Cardiac septum (tissue), 1 donor: ENCODE data around the gene SYNGR1. TPM values are rescaled to one million over a fixed set of nuclear protein-coding genes. Genes with fewer than 3 reads are reported as not detected.
"Not testable (repeated sequence)": the region's sequence is repeated elsewhere in the genome, so short reads cannot be mapped to it uniquely, and the experiment has no call there.

Experiments
- DNase-seq: peaks from one replicate; pipeline ENCODE4 v3.0.0-alpha.2; 2020; ENCODE audit warnings: low spot score
- intact Hi-C: fragments of 100-400 bp; cut with DNase I; formaldehyde crosslinking; loops from one replicate; pipeline ENCODE4 v1.14.0; 2022
- total RNA-seq: library from RNA; stranded (reverse); fragmentation: NEBNext Ultra II Directional; extraction: Animal tissue kit (Norgen Biotek cat#: 25700); gene quantifications from one replicate; pipeline ENCODE4 v1.2.1, GENCODE V29; 2021
- donor health status: DM: no; HTN: no; CAD: no.

The SYNGR1 gene
- total RNA-seq, 1 donor from 2014 or later, result 41.1 TPM

DNA sequence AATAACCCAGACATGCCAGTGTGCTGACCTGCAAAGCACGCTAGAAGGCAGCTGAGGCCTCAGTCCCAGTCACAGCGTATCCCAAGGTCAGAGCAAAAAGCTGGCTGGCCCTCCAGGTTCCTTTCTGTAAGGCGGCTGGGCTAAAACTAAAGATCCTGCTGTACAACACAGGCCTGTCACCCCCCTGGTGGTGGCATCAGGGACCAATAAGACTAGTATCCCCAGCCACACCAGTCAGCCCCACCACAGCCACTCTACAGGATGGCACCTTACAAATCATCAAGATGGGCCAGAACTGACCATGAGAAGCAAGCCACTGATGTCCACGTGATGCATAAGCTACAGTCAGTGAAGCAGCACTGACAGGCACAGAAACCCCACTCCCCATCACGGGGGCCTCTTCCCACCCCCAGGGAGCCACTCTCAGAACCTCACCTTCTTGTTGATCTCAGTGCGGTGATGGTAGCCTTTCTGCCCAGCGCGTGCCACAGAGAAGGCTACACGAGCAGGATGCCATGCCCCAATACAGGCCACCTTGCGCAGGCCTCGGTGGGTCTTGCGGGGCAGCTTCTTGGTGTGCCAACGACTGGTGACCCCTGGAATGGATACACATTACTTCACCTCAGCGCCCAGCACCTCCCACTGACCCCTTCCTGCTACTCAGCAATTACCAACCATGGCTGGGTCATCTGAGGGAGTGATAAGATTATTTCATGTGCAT is 35.4 kb upstream of the SYNGR1 start:
- no peak for DNase-seq
- intact Hi-C loops, result loop anchor here (5.0 to 10.0 kb wide), 2 partner anchors 77 to 300 kb away; partner anchors contain the start of gene APOBEC3C

GRCh38 chr22:39315389-39315788 is 34.4 kb upstream of the SYNGR1 start:
- no peak for DNase-seq

DNA sequence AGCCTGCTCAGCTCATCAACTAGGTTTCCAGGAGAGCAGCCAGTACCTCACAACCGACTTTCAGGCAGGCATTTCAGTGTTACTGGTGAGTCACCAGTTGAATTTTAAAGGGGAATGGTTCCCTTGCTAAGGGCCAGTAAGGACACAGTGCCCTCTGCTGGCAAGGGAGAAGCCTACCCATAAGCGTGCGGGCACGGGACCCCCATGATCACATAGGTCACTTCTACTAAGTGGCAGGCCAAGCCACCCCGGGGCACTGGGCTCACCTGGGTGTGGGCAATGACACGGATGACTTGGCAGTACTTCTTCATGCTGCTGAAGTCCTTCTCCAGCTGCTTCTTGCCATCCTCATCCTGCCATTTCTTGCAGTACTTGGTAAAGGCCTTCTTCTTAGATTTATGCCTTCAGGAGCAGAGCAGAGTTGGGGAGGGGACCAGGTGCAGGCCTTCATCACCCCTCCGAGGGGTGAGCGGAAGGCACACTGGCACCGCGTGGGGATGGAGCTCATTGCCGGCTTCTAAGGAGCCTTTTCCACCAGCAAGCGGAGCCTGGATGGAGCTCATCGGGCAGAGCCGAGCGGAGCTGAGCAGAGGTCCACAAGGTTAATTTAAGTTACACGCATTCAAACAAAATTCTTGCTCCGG is 33.2 kb upstream of the SYNGR1 start:
- peak; percentile 84 for DNase-seq
- intact Hi-C loops, result loop anchor here (1.0 to 10.0 kb wide), 3 partner anchors 146 to 302 kb away; partner anchors contain the start of genes APOBEC3C and ATF4

More at GRCh38 chr22:39315389-39315788, 34.4 kb upstream of the SYNGR1 start:
- intact Hi-C loops, result loop anchor here (5.0 to 10.0 kb wide), 2 partner anchors 207 to 301 kb away; partner anchors contain the start of genes APOBEC3C and ATF4

DNA sequence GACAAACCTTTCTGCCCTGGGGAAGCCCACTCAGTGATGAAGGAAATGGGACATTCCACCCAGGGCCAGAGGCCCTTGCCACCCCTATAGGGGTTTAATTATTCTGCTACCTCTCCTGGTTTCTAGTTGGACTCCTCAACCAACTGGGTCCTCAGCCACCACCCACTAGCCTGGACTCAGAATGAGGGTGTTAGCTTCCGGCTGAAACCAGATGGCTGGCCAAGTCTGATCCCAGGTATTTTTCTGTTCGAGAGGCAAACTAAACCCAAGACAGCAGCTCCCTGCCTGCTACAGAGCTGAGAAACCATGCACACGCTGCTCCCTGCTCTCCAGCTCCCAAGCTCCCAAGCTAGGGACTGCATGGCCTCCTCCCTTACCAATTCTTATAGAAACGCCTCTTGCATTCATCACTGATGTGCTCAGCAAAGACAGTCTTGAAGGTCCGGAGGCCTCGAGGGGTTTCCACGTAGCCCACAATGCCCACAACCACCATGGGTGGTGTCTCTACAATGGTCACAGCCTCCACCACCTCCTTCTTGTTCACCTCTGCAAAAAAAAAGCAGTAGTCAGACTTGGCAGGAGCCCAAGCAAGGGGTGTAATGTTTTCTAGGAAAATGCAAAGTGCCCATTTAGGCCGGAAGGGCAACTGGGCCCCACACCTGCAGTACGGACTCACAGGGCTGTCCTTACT is 32.6 kb upstream of the SYNGR1 start:
- intact Hi-C loops, result loop anchor here (5.0 to 10.0 kb wide), 2 partner anchors 205 to 302 kb away; partner anchors contain the start of genes APOBEC3C and ATF4
- no peak for DNase-seq

DNA sequence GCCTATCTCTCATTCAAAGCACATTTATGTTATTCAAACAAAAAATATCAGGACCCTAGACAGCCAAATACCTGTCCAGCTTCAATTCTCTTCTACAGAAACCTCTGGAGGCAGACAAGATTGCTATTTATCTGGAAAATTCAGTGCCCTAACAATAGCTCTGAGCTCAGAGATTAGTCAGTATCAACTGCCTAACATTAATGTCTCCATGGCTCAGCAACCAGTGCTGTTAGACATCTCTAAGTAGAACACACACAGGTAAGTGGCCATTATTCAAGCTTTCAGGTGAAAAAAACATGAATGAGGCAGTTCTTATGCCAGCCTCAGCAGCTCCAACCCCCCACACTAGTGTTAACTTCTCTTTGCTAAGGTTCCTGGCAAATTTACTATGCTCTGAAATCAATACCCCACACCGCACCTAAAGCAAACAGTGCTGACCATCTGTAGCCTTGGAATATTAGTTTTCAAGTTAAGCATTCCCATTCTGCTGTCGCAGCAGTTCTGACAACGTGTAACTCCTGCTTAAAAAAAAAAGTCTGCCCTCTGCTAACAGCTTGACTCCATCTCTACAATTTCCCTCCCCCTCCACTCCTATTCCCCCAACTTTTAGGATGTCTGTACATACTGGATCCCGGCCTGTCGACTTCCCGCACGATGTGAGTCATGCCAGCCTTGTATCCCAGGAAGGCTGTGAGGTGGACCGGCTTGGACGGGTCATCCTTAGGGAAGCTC is 31.9 kb upstream of the SYNGR1 start:
- intact Hi-C loops, result loop anchor here (2.0 to 10.0 kb wide), 3 partner anchors 204 to 445 kb away; partner anchors contain the start of genes APOBEC3C, ATF4 and CBX6
- DNase-seq, result no peak

DNA sequence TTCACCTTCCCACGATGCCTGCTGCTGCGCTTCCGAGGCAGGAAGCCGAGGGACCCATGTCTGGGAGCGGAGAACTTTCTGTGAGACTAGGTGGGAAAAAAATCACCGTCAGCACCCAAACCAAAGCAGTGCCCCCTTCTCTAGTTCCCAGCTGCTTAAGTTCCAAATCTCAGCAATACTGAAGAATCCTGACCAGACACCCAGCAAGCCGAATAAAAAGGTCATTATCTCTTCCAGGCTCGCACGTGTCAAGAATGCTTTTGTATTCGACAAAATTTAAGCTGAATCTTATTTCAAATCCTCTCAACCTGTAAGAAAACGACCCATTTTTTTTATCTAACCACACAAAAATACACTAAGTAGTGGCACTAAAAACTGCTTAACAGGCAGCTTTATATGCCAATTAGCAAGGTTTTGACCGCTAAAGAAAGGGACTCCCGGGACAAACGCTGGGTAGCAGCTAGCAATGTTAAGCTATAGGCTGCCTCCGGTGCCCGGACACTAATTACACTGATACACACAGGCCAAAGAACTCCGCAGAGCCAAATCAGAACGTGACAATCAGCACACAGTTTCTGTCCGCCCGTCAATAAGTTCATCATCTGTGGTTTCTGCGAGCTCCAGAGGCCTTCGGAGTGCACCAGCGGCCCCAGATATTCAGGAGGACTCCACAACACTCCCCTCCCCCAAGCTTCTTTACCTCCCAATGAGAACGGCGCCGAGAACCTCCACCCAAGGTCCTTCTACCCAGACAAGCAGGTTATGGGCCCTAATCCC is 31.1 kb upstream of the SYNGR1 start:
- intact Hi-C loops, result loop anchor here (1.0 to 10.0 kb wide), 4 partner anchors 166 to 446 kb away; partner anchors contain the start of genes APOBEC3C, ATF4, CBX6 and CBX7
- no peak for DNase-seq

DNA sequence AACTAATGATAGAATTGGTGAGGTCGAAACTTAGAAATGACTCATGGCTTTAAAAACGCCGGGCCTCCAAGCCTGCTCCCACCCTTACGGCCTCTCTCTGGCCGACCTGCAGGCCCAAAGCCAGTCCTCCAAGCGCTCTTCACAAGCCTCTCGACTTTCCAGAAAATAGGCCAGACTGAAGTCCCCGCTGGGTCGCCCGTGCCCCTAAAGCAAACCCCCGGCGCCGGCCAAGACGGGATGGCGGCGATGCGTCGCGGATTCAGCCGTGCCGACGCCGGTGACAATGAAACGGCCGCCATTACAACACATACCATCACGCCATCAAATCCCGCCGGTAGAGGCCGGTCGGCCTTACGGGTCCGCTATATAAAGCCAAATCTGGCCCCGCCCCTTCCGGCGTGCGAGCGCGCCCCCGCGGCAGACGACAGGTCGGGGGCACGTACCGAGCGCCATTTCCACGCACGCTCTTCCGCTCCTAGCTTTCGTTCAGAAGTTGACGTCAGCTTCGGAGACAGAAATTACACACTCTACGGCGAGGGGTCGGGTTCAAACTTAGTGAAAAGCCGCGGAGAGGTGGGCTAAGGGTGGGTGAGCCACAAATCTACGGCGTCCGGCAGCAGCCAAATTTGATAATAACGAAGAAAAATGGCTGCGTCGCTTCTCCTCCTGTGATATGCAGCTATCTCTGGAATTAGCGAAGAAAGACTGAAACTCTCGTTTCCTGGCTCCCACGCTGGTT is 30.3 kb upstream of the SYNGR1 start, which contains the start of gene RPL3:
RPL3 (minus strand) TSS at position 340 of the 739 bp plus-strand sequence; CDS start at position 314, 26 bp downstream.
- DNase-seq, result peak; percentile 98
- intact Hi-C loops, result loop anchor here (1.0 to 10.0 kb wide), 4 partner anchors 167 to 447 kb away; partner anchors contain the start of genes APOBEC3C, ATF4, CBX6 and CBX7

- DNase-seq, result not testable (repeated sequence)
Measured at GRCh38 chr22:39320616-39321029, 29.2 kb upstream of the SYNGR1 start.

DNA sequence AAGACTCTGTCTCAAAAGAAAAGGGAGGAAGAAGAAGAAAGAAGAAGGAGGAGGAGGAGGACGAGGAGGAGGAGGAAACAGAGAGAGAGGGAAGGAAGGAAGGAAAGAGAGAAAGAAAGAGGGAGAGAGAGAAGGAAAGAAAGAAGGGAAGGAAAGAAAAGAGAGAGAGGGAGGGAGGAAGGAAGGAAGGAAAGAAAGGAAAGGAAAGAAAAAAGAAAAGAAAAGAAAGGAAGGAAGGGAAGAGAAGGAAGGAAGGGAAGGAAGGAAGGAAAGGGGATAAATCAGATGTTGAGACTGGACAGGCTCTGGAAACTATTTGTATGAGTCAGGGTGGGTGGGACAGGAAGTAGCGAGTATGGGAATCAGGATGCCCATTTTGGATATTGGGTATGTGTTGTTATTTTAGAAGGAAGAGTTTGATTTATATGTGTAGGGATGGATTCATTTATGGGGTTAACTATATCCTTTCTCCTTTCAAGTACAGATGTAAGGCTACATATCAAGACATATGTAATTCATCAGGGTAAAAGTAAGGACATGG is 24.3 kb upstream of the SYNGR1 start:
- DNase-seq, result no peak
- intact Hi-C loops, result no loop called here

More at GRCh38 chr22:39320616-39321029, 29.2 kb upstream of the SYNGR1 start:
- intact Hi-C loops, result not testable (repeated sequence)

GRCh38 chr22:39327995-39328754 is 21.6 kb upstream of the SYNGR1 start:
- intact Hi-C loops, result no loop called here
- peak; percentile 41 for DNase-seq

- intact Hi-C loops, DNase-seq: not testable (repeated sequence)
Measured at GRCh38 chr22:39330553-39330952, 19.2 kb upstream of the SYNGR1 start.

DNA sequence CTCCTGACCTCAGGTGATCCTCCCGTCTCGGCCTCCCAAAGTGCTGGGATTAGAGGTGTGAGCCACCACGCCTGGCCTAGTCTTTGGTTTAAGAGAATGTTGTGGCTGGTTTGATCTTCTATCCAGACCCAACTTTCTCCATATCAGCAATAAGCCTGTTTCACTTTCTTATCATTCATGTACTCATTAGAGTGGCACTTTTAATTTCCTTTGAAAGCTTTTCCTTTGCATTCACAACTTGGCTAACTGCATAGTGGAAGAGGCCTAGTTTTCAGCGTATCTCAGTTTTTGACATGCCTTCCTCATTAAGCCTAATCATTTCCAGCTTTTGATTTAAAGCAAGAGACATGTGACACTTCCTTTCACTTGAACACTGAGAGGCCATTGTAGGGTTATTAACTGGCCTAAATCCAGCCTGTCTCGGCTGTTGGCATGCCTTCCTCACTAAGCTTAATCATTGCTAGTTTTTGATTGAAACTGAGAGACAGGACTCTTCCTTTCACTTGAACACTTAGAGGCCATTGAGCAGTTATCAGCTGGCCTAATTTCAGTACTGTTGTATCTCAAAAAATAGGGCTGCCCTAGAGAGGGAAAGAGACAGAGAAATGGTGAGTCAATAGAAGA is 17.2 kb upstream of the SYNGR1 start:
- DNase-seq, result no peak
- intact Hi-C loops, result no loop called here

DNA sequence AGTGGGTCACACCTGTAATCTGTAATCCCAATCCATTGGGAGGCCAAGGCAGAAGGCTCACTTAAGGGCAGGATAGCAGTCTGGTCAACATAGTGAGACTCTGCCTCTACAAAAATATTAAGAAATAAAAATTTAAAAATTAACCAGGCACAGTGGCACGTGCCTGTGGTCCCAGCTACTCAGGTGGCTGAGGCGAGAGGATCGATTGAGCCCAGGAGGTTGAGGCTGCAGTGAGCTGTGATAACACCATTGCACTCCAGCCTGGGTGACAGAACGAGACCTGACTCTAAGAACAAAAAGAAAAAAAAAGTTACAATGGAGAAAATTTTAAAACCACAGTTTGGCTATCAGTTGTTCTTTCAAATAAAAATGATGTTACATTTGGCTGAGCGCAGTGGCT is 13.4 kb upstream of the SYNGR1 start:
- intact Hi-C loops, result no loop called here
- DNase-seq, result no peak

DNA sequence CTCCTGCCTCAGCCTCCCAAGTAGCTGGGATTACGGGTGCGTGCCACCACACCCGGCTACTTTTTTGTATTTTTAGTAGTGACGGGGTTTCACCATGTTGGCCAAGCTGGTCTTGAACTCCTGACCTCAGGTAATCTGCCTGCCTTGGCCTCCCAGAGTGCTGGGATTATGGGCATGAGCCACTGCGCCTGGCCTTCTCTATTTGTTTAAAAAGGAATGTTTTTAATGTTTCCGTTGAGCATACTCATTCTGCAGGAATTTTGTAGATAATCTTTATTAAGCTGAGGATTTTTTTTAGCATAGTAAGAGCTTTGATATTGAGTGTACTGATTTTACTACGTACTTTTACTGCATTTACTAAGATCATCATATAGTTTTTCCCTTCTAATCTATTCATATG is 10.0 kb upstream of the SYNGR1 start:
- not testable (repeated sequence) for DNase-seq
- intact Hi-C loops, result loop anchor here (5.0 kb wide), 1 partner anchor 178 kb away; no protein-coding TSS in a partner anchor

GRCh38 chr22:39341179-39341578 is 8.6 kb upstream of the SYNGR1 start:
- intact Hi-C loops, result loop anchor here (5.0 kb wide), 1 partner anchor 176 kb away; no protein-coding TSS in a partner anchor
- no peak for DNase-seq
